Tibial nerve (tissue), 4 donors: ENCODE results near the gene ZCWPW1.

Experiments used
- CTCF ChIP-seq, 5 experiments: fragments of 200-600 bp in 3 of 5; fragments of 450-650 bp in 2 of 5; sonication (generic) in 3 of 5; IDR thresholded peaks; one replicate each; pipeline ENCODE4 v1.5.1; 2016 to 2019; ENCODE audit warnings: antibody characterized with exemption in 5 of 5, mild to moderate bottlenecking in 3 of 5, moderate library complexity in 2 of 5
- EP300 ChIP-seq, 2 donors: sonication (generic); formaldehyde crosslinking; IDR thresholded peaks; one replicate each; pipeline ENCODE4 v1.6.1; 2017; ENCODE audit warnings: antibody characterized with exemption in 2 of 2, mild to moderate bottlenecking in 1 of 2

- TF ChIP-seq CTCF (IDR thresholded peaks at IDR 0.05) = no peak
- TF ChIP-seq EP300 (IDR thresholded peaks at IDR 0.05) = no peak
These were observed 52.4 kb downstream of the ZCWPW1 start for GRCh38 chr7:100376066-100376465.
